Measurements from ENCODE around the gene EFNB3. TPM values are rescaled to one million over a fixed set of nuclear protein-coding genes. Genes with fewer than 3 reads are reported as not detected.
A peak's percentile ranks its signal among the peaks of the same experiment; 100 is the strongest.

Gene EFNB3
- total and polyA plus RNA-seq, 2 of the 13 experiments (the other 11 are each of a cell fraction or from before 2014, with no cell fraction given): 0.07 to 0.25 TPM

GRCh38 chr17:7716901-7717755, 12.1 kb downstream of the EFNB3 start, which contains the start of gene DNAH2 (continued):
- TF ChIP-seq NFAT5 (CRISPR knock-in tag; IDR thresholded peaks at IDR 0.05): 0 out of 2 replicates have a peak, but pooled peaks have one; percentile 15
- peak; percentile 45; the same call in 1 of the 2 replicates for TF ChIP-seq PATZ1 (CRISPR knock-in tag; IDR thresholded peaks at IDR 0.05)
- peak; percentile 81 for TF ChIP-seq ZNF556 (CRISPR knock-in tag; IDR thresholded peaks at IDR 0.05; ENCODE audit: borderline replicate concordance)
- 0 out of 2 replicates have a peak, but pooled peaks have one; percentile 19 for TF ChIP-seq ZNF503 (CRISPR knock-in tag; IDR thresholded peaks at IDR 0.05)
- 0 out of 2 replicates have a peak, but pooled peaks have one; percentile 68 for TF ChIP-seq ZNF547 (CRISPR knock-in tag; IDR thresholded peaks at IDR 0.05)
- TF ChIP-seq ZNF800 (CRISPR knock-in tag; IDR thresholded peaks at IDR 0.05): peak; percentile 85
- 0 out of 2 replicates have a peak, but pooled peaks have one; percentile 30 for TF ChIP-seq PHF8 (CRISPR knock-in tag; IDR thresholded peaks at IDR 0.05)
- TF ChIP-seq HIVEP1 (CRISPR knock-in tag; IDR thresholded peaks at IDR 0.05): peak; percentile 80
- TF ChIP-seq ZFX (CRISPR knock-in tag; IDR thresholded peaks at IDR 0.05; ENCODE audit: low read depth): peak; percentile 55
- TF ChIP-seq MAZ (IDR thresholded peaks at IDR 0.05; ENCODE audit: borderline replicate concordance, low read depth, low read length): peak; percentile 84; the same call in 1 of the 2 replicates
- TF ChIP-seq MAZ (CRISPR knock-in tag; IDR thresholded peaks at IDR 0.05; ENCODE audit: low read depth): peak; percentile 67
- TF ChIP-seq ZNF431 (CRISPR knock-in tag; IDR thresholded peaks at IDR 0.05; ENCODE audit: borderline replicate concordance, low read depth): 0 out of 2 replicates have a peak, but pooled peaks have one; percentile 41
- peak; percentile 52 to 90; a peak in 3 of 4 replicates for TF ChIP-seq HMGXB4 (CRISPR knock-in tag; IDR thresholded peaks at IDR 0.05; ENCODE audit: borderline replicate concordance in 1 of 2, low read depth in 1 of 2)

All from HepG2 (cell line).